Right lobe of liver (tissue), 4 donors: Measurements from ENCODE around the gene AMELX.

Source experiments
- POLR2A ChIP-seq: fragments of 450-650 bp; IDR thresholded peaks from one replicate; pipeline ENCODE4 v1.6.1; 2017; ENCODE audit warnings: antibody characterized with exemption, mild to moderate bottlenecking
- TF ChIP-seq, protein P1 (sequence below), 4 donors: fragments of 200-600 bp in 3 of 4; fragments of 450-650 bp in 1 of 4; IDR thresholded peaks; one replicate each; pipeline versions ENCODE4 v1.5.1 to v1.8.0; 2016 to 2022; ENCODE audit warnings: antibody characterized with exemption in 4 of 4, mild to moderate bottlenecking in 2 of 4
- donor health status: DM: no; HTN: no; CAD: no.
- donor health status: DM: no; HTN: no; CAD: no.
- donor health status: DM: no; HTN: yes; CAD: no.

DNA sequence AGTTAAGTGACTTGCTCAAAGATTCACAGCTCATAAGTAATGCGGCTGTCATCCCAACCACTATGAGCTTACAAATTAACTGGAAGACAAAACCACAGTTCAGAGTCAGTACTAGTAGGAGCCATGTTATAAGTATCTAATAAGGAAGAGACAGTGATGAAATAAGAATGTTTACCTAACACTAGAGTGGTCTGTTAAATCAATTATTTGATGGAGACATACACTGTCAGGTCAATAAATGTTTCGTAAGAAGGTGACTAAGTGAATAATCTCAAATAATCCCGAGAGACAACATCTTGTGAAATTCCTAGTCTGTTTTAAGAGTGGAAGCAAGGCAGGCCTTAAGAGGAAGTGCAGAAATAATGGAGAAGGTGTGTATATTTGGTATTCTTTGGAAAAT is 25.8 kb upstream of the AMELX start:
- TF ChIP-seq, protein P1, sequence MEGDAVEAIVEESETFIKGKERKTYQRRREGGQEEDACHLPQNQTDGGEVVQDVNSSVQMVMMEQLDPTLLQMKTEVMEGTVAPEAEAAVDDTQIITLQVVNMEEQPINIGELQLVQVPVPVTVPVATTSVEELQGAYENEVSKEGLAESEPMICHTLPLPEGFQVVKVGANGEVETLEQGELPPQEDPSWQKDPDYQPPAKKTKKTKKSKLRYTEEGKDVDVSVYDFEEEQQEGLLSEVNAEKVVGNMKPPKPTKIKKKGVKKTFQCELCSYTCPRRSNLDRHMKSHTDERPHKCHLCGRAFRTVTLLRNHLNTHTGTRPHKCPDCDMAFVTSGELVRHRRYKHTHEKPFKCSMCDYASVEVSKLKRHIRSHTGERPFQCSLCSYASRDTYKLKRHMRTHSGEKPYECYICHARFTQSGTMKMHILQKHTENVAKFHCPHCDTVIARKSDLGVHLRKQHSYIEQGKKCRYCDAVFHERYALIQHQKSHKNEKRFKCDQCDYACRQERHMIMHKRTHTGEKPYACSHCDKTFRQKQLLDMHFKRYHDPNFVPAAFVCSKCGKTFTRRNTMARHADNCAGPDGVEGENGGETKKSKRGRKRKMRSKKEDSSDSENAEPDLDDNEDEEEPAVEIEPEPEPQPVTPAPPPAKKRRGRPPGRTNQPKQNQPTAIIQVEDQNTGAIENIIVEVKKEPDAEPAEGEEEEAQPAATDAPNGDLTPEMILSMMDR (IDR thresholded peaks at IDR 0.05), result no peak
- TF ChIP-seq POLR2A, result no peak
